Naive thymus-derived CD8-positive, alpha-beta T cell (primary cell): Measurements from ENCODE around the gene TBC1D13. TPM values are rescaled to one million over a fixed set of nuclear protein-coding genes. Genes with fewer than 3 reads are reported as not detected.
"Not testable (repeated sequence)": the region's sequence is repeated elsewhere in the genome, so short reads cannot be mapped to it uniquely, and the experiment has no call there.

ENCODE experiments used
- ATAC-seq, 2 donors: fragments of 150-1000 bp; cut with Tn5 transposase in 1 of 2; sonication (Bioruptor Pico), chemical (Tn5 transposase) in 1 of 2; 1 replicate in 1 of 2; 2 replicates in 1 of 2; pipeline ENCODE4 v1.10.0; 2021; ENCODE audit warnings: mild to moderate bottlenecking in 2 of 2, moderate library complexity in 2 of 2
- POLR2A ChIA-PET: fragments of 350-600 bp; sonication (Branson Sonifier 250); formaldehyde crosslinking; loops from one replicate; lab custom pipeline; 2021; ENCODE audit warnings: antibody characterized with exemption; lab: Charles Lee
- DNase-seq, 10 donors: peaks; one replicate each; pipeline versions ENCODE4 v3.0.0 to v3.0.0-alpha.2; 2020 to 2022
- H3K27ac Mint-ChIP-seq, 10 donors: one replicate each; pipeline ENCODE4 v1.8.0; 2020 to 2022; ENCODE audit warnings: mild to moderate bottlenecking in 10 of 10, mixed read lengths in 10 of 10, moderate library complexity in 4 of 10, inconsistent platforms in 1 of 10
- H3K27me3 Mint-ChIP-seq, 5 donors: one replicate each; pipeline ENCODE4 v1.8.0; 2021 to 2022; ENCODE audit warnings: mixed read lengths in 5 of 5
- H3K36me3 Mint-ChIP-seq, 3 donors: one replicate each; pipeline ENCODE4 v1.8.0; 2020 to 2022; ENCODE audit warnings: mixed read lengths in 3 of 3, mild to moderate bottlenecking in 2 of 3, inconsistent platforms in 1 of 3
- H3K4me1 Mint-ChIP-seq, 4 donors: one replicate each; pipeline ENCODE4 v1.8.0; 2021 to 2022; ENCODE audit warnings: mixed read lengths in 4 of 4
- H3K4me3 Mint-ChIP-seq, 10 donors: one replicate each; pipeline ENCODE4 v1.8.0; 2020 to 2022; ENCODE audit warnings: mild to moderate bottlenecking in 10 of 10, mixed read lengths in 10 of 10, moderate library complexity in 6 of 10, inconsistent platforms in 1 of 10
- H3K9me3 Mint-ChIP-seq, 9 donors: one replicate each; pipeline ENCODE4 v1.8.0; 2020 to 2022; ENCODE audit warnings: mixed read lengths in 9 of 9, mild to moderate bottlenecking in 3 of 9, inconsistent platforms in 1 of 9, moderate library complexity in 1 of 9
- polyA plus RNA-seq, 3 donors: library from polyadenylated mRNA; unstranded; fragments of 300-500 nt; fragmentation: Illumina TruSeq; gene quantifications; one replicate each; pipeline ENCODE4 v1.2.3, GENCODE V29; 2021
- total RNA-seq, 8 experiments: library from RNA in 2 of 8; stranded (reverse) in 2 of 8; gene quantifications; one replicate each; pipeline ENCODE4 v1.2.3 and lab custom pipeline; 2021 to 2026

Gene TBC1D13
- total and polyA plus RNA-seq, 5 experiments from 2014 or later = 20.2 to 36.3 (median 29.9) TPM

DNA sequence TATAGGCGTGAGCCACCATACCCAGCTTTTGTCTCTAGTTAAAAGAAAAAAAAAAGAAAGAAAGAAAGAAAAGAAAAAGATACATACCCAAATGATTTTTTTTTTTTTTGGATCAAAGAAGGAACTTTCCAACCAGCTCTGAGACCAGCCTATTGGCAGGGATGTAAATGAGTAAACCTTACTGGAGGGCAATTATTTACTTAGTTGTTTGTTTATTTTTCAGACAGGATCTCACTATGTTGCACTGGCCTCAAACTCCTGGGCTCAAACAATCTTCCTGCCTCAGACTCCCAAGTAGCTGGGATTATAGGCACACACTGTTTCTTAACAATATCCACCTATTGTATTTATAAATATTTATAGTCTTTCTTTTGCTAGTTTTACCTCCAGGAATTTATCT, 53.5 kb downstream of the TBC1D13 start:
- Mint-ChIP-seq H3K9me3 (no peaks in the 10 kb centered on the region), H3K27me3 (no peaks in the 10 kb centered on the region), H3K36me3 (peaks cover 0 to 29% (median 6%) of the 10 kb centered on the region in 3 donors), H3K4me3 (no peak overlapping the region), H3K27ac (no peak overlapping the region), H3K4me1 (no peaks in the 10 kb centered on the region)
- POLR2A ChIA-PET = no interaction called here
- DNase-seq = no peak
- ATAC-seq = no peak

GRCh38 chr9:128841694-128842492, 54.8 kb downstream of the TBC1D13 start:
- POLR2A ChIA-PET = no interaction called here
- Mint-ChIP-seq H3K4me1 (no peaks in the 10 kb centered on the region), H3K27ac (no peak overlapping the region), H3K9me3 (no peaks in the 10 kb centered on the region), H3K4me3 (no peak overlapping the region), H3K27me3 (no peaks in the 10 kb centered on the region), H3K36me3 (peaks cover 0 to 29% (median 6%) of the 10 kb centered on the region in 3 donors)
- no peak for DNase-seq
- no peak for ATAC-seq

DNA sequence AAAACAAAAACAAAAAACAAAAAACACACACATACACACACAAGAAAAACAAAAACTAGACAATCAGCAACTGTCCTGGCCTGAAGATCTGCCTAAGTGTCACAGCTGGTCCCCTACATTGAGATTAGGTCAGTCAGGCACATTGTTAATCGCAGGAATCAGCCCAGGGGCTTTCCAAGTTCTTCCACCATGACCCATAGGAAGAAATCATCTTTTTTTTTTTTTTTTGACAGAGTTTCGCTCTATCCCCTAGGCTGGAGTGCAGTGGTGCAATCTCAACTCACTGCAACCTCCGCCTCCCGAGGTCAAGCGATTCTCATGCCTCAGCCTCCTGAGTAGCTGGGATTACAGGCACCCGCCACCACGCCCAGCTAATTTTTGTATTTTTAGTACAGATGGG, 56.1 kb downstream of the TBC1D13 start:
- H3K4me1 Mint-ChIP-seq, H3K4me3 Mint-ChIP-seq, H3K27ac Mint-ChIP-seq, POLR2A ChIA-PET, DNase-seq, H3K9me3 Mint-ChIP-seq, ATAC-seq, H3K27me3 Mint-ChIP-seq: not testable (repeated sequence)
- peaks cover 0 to 24% (median 6%) of the 10 kb centered on the region in 3 donors for H3K36me3 Mint-ChIP-seq

DNA sequence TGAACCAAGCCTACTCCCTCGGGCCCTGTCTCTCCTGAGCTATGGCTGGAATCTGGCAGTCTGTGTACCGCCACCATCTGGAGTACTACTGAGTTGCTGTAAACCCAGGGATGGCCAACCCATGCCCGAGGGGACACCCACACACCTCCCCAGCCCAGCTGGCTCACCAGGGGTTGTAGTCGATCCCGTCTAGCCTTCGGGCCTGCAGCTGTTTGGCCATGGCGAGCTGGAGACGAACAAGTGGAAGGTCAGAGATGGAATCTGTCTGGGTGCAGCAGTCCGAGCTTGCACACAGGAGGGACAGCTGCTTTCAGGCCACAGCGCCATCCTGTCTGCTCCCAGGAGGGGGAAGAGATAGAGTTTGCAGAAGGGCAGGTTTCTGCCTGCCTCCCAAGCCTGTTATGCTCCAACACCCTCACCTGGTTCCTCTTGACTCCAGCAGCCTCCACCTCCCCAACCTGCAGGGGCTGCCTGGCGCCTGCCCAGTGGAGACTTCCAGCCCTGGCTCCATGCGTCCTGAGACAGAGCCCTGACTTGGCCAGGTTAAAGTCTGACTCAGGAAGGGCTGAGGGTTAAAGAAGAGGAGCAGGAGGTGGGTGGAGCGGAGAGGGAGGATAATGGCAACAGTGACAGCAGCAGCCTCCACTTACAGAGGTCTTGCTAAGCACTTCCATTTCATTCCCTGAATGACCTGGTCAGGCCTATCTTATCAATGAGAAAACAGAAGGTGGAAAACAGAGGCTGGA, 58.3 kb downstream of the TBC1D13 start:
- Mint-ChIP-seq H3K9me3 (peaks cover 0 to 5% (median under 1%) of the 10 kb centered on the region in 9 donors), H3K4me1 (no peaks in the 10 kb centered on the region), H3K36me3 (peaks cover 0 to 17% (median 10%) of the 10 kb centered on the region in 3 donors), H3K27me3 (no peaks in the 10 kb centered on the region), H3K27ac (peak overlapping the region in 1 of 10 donors; percentile 41), H3K4me3 (no peak overlapping the region)
- DNase-seq = no peak
- POLR2A ChIA-PET = interaction anchor here (0.6 kb wide), 1 partner anchor 337 kb away, joined by 3 read pairs; no protein-coding TSS in a partner anchor
- no peak for ATAC-seq

- Mint-ChIP-seq H3K36me3 (peaks cover 12 to 21% (median 19%) of the 10 kb centered on the region in 3 donors), H3K4me1 (no peaks in the 10 kb centered on the region), H3K4me3 (no peak overlapping the region), H3K27ac (no peak overlapping the region), H3K9me3 (peaks cover 6 to 17% (median 13%) of the 10 kb centered on the region in 9 donors), H3K27me3 (no peaks in the 10 kb centered on the region)
- ATAC-seq = no peak
- no peak for DNase-seq
- POLR2A ChIA-PET = no interaction called here
Observed at GRCh38 chr9:128846680-128847030, 59.6 kb downstream of the TBC1D13 start.

GRCh38 chr9:128847803-128848202, 60.8 kb downstream of the TBC1D13 start:
- H3K36me3 Mint-ChIP-seq = peaks cover 12 to 16% (median 16%) of the 10 kb centered on the region in 3 donors
- peak overlapping the region in 1 of 10 donors; percentile 21 for H3K27ac Mint-ChIP-seq
- H3K4me3 Mint-ChIP-seq = no peak overlapping the region
- H3K9me3 Mint-ChIP-seq = peaks cover 6 to 17% (median 13%) of the 10 kb centered on the region in 9 donors
- ATAC-seq = no peak
- POLR2A ChIA-PET = no interaction called here
- no peaks in the 10 kb centered on the region for H3K4me1 Mint-ChIP-seq
- H3K27me3 Mint-ChIP-seq = no peaks in the 10 kb centered on the region
- no peak for DNase-seq

DNA sequence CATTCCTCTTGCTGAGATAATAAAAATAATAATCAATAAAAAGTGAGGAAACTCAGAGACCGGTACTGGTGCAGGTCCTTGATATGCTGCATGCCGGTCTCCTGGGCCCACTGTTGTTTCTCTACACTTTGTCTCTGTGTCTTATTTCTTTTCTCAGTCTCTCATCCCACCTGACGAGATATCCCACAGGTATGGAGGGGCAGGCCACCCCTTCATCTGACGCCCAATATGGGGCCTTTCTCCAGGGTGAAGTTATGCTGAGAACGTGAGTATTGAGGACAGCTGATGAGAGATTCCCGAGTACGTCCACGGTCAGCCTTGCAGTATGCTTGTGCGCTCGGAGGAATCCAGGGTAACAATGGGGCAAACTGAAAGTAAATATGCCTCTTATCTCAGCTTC, 64.0 kb downstream of the TBC1D13 start:
- H3K9me3 Mint-ChIP-seq = peaks cover 6 to 17% (median 13%) of the 10 kb centered on the region in 9 donors
- H3K27ac Mint-ChIP-seq, H3K4me1 Mint-ChIP-seq, H3K4me3 Mint-ChIP-seq, POLR2A ChIA-PET, H3K27me3 Mint-ChIP-seq, ATAC-seq, DNase-seq: not testable (repeated sequence)
- peaks cover 12 to 16% (median 12%) of the 10 kb centered on the region in 3 donors for H3K36me3 Mint-ChIP-seq

DNA sequence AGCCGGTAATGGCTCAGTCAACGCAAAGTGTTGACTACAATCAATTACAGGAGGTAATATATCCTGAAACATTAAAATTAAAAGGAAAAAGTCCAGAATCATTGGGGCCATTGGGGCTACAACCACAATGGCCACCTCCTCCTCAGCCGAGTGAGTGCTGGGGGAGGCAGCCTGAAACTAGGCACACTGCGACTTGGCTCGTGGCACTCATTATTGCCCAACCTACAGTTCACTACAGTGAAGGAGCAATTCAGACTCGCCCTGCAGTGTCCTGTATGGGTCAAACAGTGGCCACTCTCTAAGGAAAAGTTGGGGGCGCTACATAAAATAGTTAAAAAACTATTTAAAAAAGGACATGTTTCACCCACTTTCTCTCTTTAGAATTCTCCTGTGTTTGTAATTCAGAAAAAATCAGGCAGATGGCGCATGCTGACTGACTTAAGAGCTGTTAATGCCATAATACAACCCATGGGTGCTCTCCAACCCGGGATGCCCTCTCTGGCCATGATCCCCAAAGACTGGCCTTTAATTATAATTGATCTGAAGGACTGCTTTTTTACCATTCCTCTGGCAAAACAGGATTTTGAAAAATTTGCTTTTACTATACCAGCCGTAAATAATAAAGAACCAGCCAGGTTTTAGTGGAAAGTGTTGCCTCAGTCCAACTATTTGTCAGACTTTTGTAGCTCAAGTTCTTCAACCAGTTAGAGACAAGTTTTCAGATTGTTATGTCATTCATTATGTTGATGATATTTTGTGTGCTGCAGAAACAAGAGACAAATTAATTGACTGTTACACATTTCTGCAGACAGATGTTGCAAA, 64.9 kb downstream of the TBC1D13 start:
- POLR2A ChIA-PET, ATAC-seq: not testable (repeated sequence)

DNA sequence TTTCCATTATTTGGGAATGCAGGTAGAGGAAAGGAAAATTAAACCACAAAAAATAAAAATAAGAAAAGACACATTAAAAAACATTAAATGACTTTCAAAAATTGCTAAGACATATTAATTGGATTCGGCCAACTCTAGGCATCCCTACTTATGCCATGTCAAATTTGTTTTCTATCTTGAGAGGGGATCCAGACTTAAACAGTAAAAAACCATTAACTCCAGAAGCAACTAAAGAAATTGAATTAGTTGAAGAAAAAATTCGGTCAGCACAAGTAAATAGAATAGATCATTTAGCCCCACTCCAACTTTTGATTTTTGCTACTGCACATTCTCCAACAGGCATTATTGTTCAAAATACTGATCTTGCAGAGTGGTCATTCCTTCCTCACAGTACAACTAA, 65.6 kb downstream of the TBC1D13 start:
- H3K27me3 Mint-ChIP-seq, H3K4me1 Mint-ChIP-seq, DNase-seq, ATAC-seq, POLR2A ChIA-PET, H3K27ac Mint-ChIP-seq, H3K4me3 Mint-ChIP-seq: not testable (repeated sequence)
- peaks cover 6 to 17% (median 13%) of the 10 kb centered on the region in 9 donors for H3K9me3 Mint-ChIP-seq
- H3K36me3 Mint-ChIP-seq = peaks cover 12 to 16% (median 16%) of the 10 kb centered on the region in 3 donors

More for the DNA sequence above, 64.9 kb downstream of the TBC1D13 start:
- Mint-ChIP-seq H3K9me3 (peaks cover 6 to 17% (median 13%) of the 10 kb centered on the region in 9 donors), H3K36me3 (peaks cover 12 to 16% (median 12%) of the 10 kb centered on the region in 3 donors)
- peak in 2 of 10 donors; percentile 9 to 14 for DNase-seq
- H3K4me1 Mint-ChIP-seq, H3K4me3 Mint-ChIP-seq, H3K27me3 Mint-ChIP-seq, H3K27ac Mint-ChIP-seq: not testable (repeated sequence)

GRCh38 chr9:128854454-128854853, 67.4 kb downstream of the TBC1D13 start:
- POLR2A ChIA-PET = not testable (repeated sequence)
- H3K36me3 Mint-ChIP-seq = peaks cover 12 to 20% (median 16%) of the 10 kb centered on the region in 3 donors

GRCh38 chr9:128858476-128858875, 71.4 kb downstream of the TBC1D13 start:
- POLR2A ChIA-PET = interaction anchor here (0.6 kb wide), 1 partner anchor 15 kb away, joined by 3 read pairs; no protein-coding TSS in a partner anchor
- H3K36me3 Mint-ChIP-seq = peaks cover 0 to 11% (median 0%) of the 10 kb centered on the region in 3 donors
- H3K4me1 Mint-ChIP-seq = not testable (repeated sequence)

More at GRCh38 chr9:128854454-128854853, 67.4 kb downstream of the TBC1D13 start:
- H3K4me1 Mint-ChIP-seq, H3K27me3 Mint-ChIP-seq, H3K27ac Mint-ChIP-seq, ATAC-seq, DNase-seq, H3K4me3 Mint-ChIP-seq: not testable (repeated sequence)
- H3K9me3 Mint-ChIP-seq = peaks cover 6 to 17% (median 13%) of the 10 kb centered on the region in 9 donors

More at GRCh38 chr9:128858476-128858875, 71.4 kb downstream of the TBC1D13 start:
- H3K4me3 Mint-ChIP-seq, DNase-seq, H3K27me3 Mint-ChIP-seq, H3K27ac Mint-ChIP-seq, H3K9me3 Mint-ChIP-seq, ATAC-seq: not testable (repeated sequence)
